ENCODE measurements around the gene DYNLT2.

The DYNLT2 gene

DNA sequence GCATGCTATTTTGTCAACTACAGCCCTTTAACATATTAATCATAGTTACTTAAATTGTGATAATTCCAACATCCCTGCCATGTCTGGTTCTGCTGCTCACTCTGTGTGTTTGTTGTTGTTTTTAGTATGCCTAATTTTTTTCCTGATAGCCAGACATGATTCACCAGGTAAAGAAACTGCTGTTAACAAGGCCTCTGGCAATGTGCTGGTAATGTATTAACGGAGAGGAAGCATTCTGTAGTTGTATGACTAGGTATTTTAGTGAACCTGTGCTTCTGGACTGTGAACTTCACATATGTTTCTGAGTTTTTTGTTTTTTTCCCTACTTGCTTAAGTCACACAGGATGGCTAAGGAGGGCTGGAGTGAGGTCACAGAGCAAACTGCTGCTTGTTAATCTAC lies 4.8 kb downstream of the DYNLT2 start:
- H3K4me1 ChIP-seq (ENCODE audit: low read length): peaks cover 8% of the 10 kb centered on the region
- no peaks in the 10 kb centered on the region for H3K9me3 ChIP-seq (ENCODE audit: insufficient read depth, low read length)
- no peak overlapping the region for H3K4me2 ChIP-seq (ENCODE audit: low read length)
- no peak for TF ChIP-seq EZH2phosphoT487 (IDR thresholded peaks at IDR 0.05; ENCODE audit: low read depth)
- TF ChIP-seq, protein P1, sequence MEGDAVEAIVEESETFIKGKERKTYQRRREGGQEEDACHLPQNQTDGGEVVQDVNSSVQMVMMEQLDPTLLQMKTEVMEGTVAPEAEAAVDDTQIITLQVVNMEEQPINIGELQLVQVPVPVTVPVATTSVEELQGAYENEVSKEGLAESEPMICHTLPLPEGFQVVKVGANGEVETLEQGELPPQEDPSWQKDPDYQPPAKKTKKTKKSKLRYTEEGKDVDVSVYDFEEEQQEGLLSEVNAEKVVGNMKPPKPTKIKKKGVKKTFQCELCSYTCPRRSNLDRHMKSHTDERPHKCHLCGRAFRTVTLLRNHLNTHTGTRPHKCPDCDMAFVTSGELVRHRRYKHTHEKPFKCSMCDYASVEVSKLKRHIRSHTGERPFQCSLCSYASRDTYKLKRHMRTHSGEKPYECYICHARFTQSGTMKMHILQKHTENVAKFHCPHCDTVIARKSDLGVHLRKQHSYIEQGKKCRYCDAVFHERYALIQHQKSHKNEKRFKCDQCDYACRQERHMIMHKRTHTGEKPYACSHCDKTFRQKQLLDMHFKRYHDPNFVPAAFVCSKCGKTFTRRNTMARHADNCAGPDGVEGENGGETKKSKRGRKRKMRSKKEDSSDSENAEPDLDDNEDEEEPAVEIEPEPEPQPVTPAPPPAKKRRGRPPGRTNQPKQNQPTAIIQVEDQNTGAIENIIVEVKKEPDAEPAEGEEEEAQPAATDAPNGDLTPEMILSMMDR (IDR thresholded peaks at IDR 0.05; ENCODE audit: low read depth, low read length): no peak
- H3K27me3 ChIP-seq (ENCODE audit: low read depth, low read length): no peaks in the 10 kb centered on the region
- H2AFZ ChIP-seq (ENCODE audit: low read depth, low read length): no peak overlapping the region
- H3K4me3 ChIP-seq (ENCODE audit: low read length): no peak overlapping the region
- no peaks in the 10 kb centered on the region for H4K20me1 ChIP-seq (ENCODE audit: insufficient read depth, low read length)
- H3K79me2 ChIP-seq (ENCODE audit: low read length): peaks cover 15% of the 10 kb centered on the region
- H3K27ac ChIP-seq (ENCODE audit: low read length): no peak overlapping the region
- H3K9ac ChIP-seq (ENCODE audit: low read length): no peak overlapping the region
- peaks cover 18% of the 10 kb centered on the region for H3K36me3 ChIP-seq (replicated peaks; ENCODE audit: low read depth, low read length)

DNA sequence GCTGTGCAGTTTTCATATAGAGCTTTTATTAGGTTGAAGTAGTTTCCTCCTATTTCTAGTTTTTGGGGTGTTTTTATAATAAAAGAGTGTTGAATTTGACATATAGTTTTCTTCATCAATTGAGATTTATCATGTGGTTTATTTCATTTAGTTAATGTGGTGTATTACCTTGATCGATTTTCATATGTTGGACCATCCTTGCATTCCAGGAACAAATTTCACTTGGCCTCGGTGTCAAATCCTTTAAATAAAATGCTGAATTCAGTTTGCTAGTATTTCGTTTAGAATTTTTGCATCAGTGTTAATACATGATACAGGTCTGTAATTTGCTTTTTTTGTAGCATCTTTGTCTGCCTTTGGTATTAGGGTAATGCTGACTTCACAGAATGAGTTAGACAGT lies 6.0 kb downstream of the DYNLT2 start:
- H3K4me2 ChIP-seq (ENCODE audit: low read length): no peak overlapping the region
- no peak overlapping the region for H3K4me3 ChIP-seq (ENCODE audit: low read length)
- H3K27me3 ChIP-seq (ENCODE audit: low read depth, low read length): no peaks in the 10 kb centered on the region
- H3K9me3 ChIP-seq (ENCODE audit: insufficient read depth, low read length): no peaks in the 10 kb centered on the region
- peaks cover 5% of the 10 kb centered on the region for H3K4me1 ChIP-seq (ENCODE audit: low read length)
- H4K20me1 ChIP-seq (ENCODE audit: insufficient read depth, low read length): no peaks in the 10 kb centered on the region
- TF ChIP-seq, protein P1 (IDR thresholded peaks at IDR 0.05; ENCODE audit: low read depth, low read length): no peak
- no peak for TF ChIP-seq EZH2phosphoT487 (IDR thresholded peaks at IDR 0.05; ENCODE audit: low read depth)
- no peak overlapping the region for H3K27ac ChIP-seq (ENCODE audit: low read length)
- H2AFZ ChIP-seq (ENCODE audit: low read depth, low read length): no peak overlapping the region
- peaks cover 6% of the 10 kb centered on the region for H3K79me2 ChIP-seq (ENCODE audit: low read length)
- no peak overlapping the region for H3K9ac ChIP-seq (ENCODE audit: low read length)
- H3K36me3 ChIP-seq (replicated peaks; ENCODE audit: low read depth, low read length): peaks cover 18% of the 10 kb centered on the region

DNA sequence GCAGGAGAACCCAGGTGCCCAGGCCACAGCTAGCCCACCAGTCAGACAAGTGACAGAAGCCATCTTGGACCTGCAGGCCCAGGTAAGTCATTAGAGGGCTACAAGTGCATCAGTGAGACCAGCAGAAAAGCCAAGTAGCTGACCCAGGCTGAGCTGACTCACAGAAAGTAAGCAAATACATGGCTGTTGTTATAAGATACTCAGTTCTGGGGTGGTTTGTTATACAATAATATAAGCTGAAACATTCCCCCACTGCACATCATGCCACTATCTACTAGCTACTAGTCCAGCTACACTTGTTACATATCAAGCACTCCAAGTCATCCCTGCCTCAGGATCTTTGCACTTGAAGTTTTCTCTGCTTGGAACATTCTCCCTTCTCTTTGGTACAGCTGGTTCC lies 10.0 kb downstream of the DYNLT2 start:
- H3K4me3 ChIP-seq (ENCODE audit: low read length): no peak overlapping the region
- H3K4me2 ChIP-seq (ENCODE audit: low read length): no peak overlapping the region
- H3K27me3 ChIP-seq (ENCODE audit: low read depth, low read length): no peaks in the 10 kb centered on the region
- H3K4me1 ChIP-seq (ENCODE audit: low read length): no peaks in the 10 kb centered on the region
- H3K9me3 ChIP-seq (ENCODE audit: insufficient read depth, low read length): no peaks in the 10 kb centered on the region
- TF ChIP-seq, protein P1 (IDR thresholded peaks at IDR 0.05; ENCODE audit: low read depth, low read length): no peak
- TF ChIP-seq EZH2phosphoT487 (IDR thresholded peaks at IDR 0.05; ENCODE audit: low read depth): no peak
- H3K27ac ChIP-seq (ENCODE audit: low read length): no peak overlapping the region
- H3K79me2 ChIP-seq (ENCODE audit: low read length): no peaks in the 10 kb centered on the region
- H3K9ac ChIP-seq (ENCODE audit: low read length): no peak overlapping the region
- H2AFZ ChIP-seq (ENCODE audit: low read depth, low read length): no peak overlapping the region
- H4K20me1 ChIP-seq (ENCODE audit: insufficient read depth, low read length): no peaks in the 10 kb centered on the region
- H3K36me3 ChIP-seq (replicated peaks; ENCODE audit: low read depth, low read length): no peaks in the 10 kb centered on the region

DNA sequence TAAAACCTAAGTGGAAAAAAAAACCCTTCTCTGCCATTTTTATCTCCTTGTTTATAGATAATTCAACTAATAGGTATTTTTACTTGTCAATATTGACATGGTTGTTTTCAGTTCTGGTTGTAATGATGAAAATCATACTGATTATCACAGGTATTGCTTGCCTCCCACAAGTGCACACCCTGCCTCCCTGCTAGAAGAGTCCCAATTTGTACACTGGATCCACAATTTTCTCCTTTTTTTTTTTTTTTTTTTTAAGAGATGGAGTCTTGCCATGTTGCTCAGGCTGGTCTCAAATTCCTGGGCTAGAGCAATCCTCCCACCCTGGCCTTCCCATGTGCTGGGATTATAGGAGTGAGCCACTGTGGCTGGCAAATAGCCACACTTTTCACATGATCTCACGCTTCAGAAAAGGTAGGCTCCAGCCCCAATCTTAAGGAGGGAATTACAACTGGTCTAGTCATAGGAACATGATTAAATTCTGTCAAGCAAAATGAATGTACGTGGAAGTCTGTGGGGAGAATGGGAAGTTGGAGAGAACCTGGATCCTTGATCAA lies 12.3 kb downstream of the DYNLT2 start:
- H2AFZ ChIP-seq (ENCODE audit: low read depth, low read length): no peak overlapping the region
- no peak overlapping the region for H3K27ac ChIP-seq (ENCODE audit: low read length)

More for the DNA sequence above, 12.3 kb downstream of the DYNLT2 start:
- H3K79me2 ChIP-seq (ENCODE audit: low read length): no peaks in the 10 kb centered on the region
- H4K20me1 ChIP-seq (ENCODE audit: insufficient read depth, low read length): no peaks in the 10 kb centered on the region
- no peaks in the 10 kb centered on the region for H3K4me1 ChIP-seq (ENCODE audit: low read length)
- no peak overlapping the region for H3K4me2 ChIP-seq (ENCODE audit: low read length)
- H3K9me3 ChIP-seq (ENCODE audit: insufficient read depth, low read length): no peaks in the 10 kb centered on the region
- no peak for TF ChIP-seq EZH2phosphoT487 (IDR thresholded peaks at IDR 0.05; ENCODE audit: low read depth)
- TF ChIP-seq, protein P1 (IDR thresholded peaks at IDR 0.05; ENCODE audit: low read depth, low read length): no peak
- H3K9ac ChIP-seq (ENCODE audit: low read length): no peak overlapping the region
- no peaks in the 10 kb centered on the region for H3K27me3 ChIP-seq (ENCODE audit: low read depth, low read length)
- H3K4me3 ChIP-seq (ENCODE audit: low read length): no peak overlapping the region
- no peaks in the 10 kb centered on the region for H3K36me3 ChIP-seq (replicated peaks; ENCODE audit: low read depth, low read length)

Measured in OCI-LY3 (cell line).